ENCODE measurements around the gene SFRP4. TPM values are rescaled to one million over a fixed set of nuclear protein-coding genes. Genes with fewer than 3 reads are reported as not detected.

SFRP4 gene
- total RNA-seq, 1 experiment from 2014 or later = not detected

GRCh38 chr7:37882086-37882485, 34.5 kb downstream of the SFRP4 start:
- Histone ChIP-seq H3K4me1 (ENCODE audit: insufficient read depth, low read length) (peaks cover 4% of the 10 kb centered on the region; the same call in 1 of the 2 replicates), H4K20me1 (ENCODE audit: control insufficient read depth, insufficient read depth, insufficient read length) (no peaks in the 10 kb centered on the region), H3K9me3 (ENCODE audit: control insufficient read depth, low read depth, low read length) (no peaks in the 10 kb centered on the region), H3K14ac (ENCODE audit: insufficient read depth, low read length) (no peak overlapping the region), H3K23ac (ENCODE audit: insufficient read length, low read depth, low read length) (no peak overlapping the region), H3T11ph (ENCODE audit: low read length) (no peak overlapping the region), H2BK120ac (ENCODE audit: low read depth, low read length, poor library complexity, severe bottlenecking) (no peak overlapping the region), H4K8ac (replicated peaks; ENCODE audit: insufficient read length, low read depth, low read length) (no peak overlapping the region), H4K5ac (ENCODE audit: insufficient read length, low read depth, low read length) (no peak overlapping the region), H2BK5ac (ENCODE audit: insufficient read length, low read length) (no peak overlapping the region), H3K27me3 (ENCODE audit: insufficient read depth, low read length) (no peaks in the 10 kb centered on the region), H3K27ac (ENCODE audit: insufficient read length, low read depth, low read length) (no peak overlapping the region), H2BK20ac (ENCODE audit: low read depth, low read length, poor library complexity, severe bottlenecking) (no peak overlapping the region), H3K4me2 (ENCODE audit: insufficient read depth, insufficient read length, low read length) (no peak overlapping the region), H3K56ac (ENCODE audit: insufficient read length, low read depth, low read length) (no peak overlapping the region), H3K79me2 (ENCODE audit: insufficient read depth, low read length) (no peaks in the 10 kb centered on the region), H3K9ac (ENCODE audit: extremely low read depth, insufficient read length, low read length) (no peak overlapping the region), H3K23me2 (ENCODE audit: insufficient read length, low read depth, low read length, poor library complexity, severe bottlenecking) (no peaks in the 10 kb centered on the region), H4K91ac (ENCODE audit: insufficient read length, low read depth, low read length) (no peak overlapping the region), H2AK5ac (ENCODE audit: insufficient read length, low read length) (no peak overlapping the region), H2BK15ac (ENCODE audit: low read depth, low read length) (no peak overlapping the region), H3K18ac (ENCODE audit: insufficient read length, low read depth, low read length) (no peak overlapping the region), H2BK12ac (ENCODE audit: insufficient read length, low read depth, low read length) (no peak overlapping the region), H3K4ac (ENCODE audit: low read depth, low read length) (no peak overlapping the region), H2AFZ (ENCODE audit: low read length) (no peak overlapping the region), H3K79me1 (ENCODE audit: insufficient read depth, low read depth, low read length, poor library complexity, severe bottlenecking) (no peaks in the 10 kb centered on the region)
- H3K27me3 Mint-ChIP-seq (ENCODE audit: low read depth) = no peaks in the 10 kb centered on the region
- TF ChIP-seq CTCF (conservative IDR thresholded peaks at IDR 0.05) = no peak
- no peak for DNase-seq
- H3K36me3 Mint-ChIP-seq (ENCODE audit: insufficient read depth in 1 of 3, low read depth in 3 of 3) = no peaks in the 10 kb centered on the region
- no peaks in the 10 kb centered on the region for H3K9me3 Mint-ChIP-seq
- H3K27ac Mint-ChIP-seq = no peak overlapping the region
- no peak overlapping the region for H3K4me3 Mint-ChIP-seq
- H3K4me1 Mint-ChIP-seq = peaks cover 3 to 5% of the 10 kb centered on the region in 2 experiments; a peak in 3 of 4 replicates
- WGBS (ENCODE audit: extremely low coverage, insufficient read length, low lambda C conversion rate) = no CpG with 5 or more reads among the region's 6 CpGs

Other genes with a start within 250 kb of the SFRP4 start
- gene GPR141, start 233.1 kb downstream of the SFRP4 start, total RNA-seq (2021) = 0.50 and 0.55 TPM in 2 replicates
- 0.33 TPM in 1 of 2 replicates, not detected in the other for gene NME8, start 68.2 kb downstream of the SFRP4 start, total RNA-seq (2021)
- 5.3 and 6.1 TPM in 2 replicates for gene EPDR1, start 3.8 kb upstream of the SFRP4 start, total RNA-seq (2021)